Stimulated activated CD4-positive, alpha-beta T cell treated with anti-CD3 and anti-CD28 coated beads, TNF-alpha, amount 100 ng/mL, for 48 hours (primary cell): Measurements from ENCODE around the gene CTCFL.
"Not testable (repeated sequence)": the region's sequence is repeated elsewhere in the genome, so short reads cannot be mapped to it uniquely, and the experiment has no call there.

ENCODE experiments used
- DNase-seq, 3 donors: peaks; one replicate each; pipeline ENCODE4 v3.0.0-alpha.2; 2020; ENCODE audit warnings: low read depth in 3 of 3

CTCFL gene

GRCh38 chr20:57480444-57481160 lies 44.3 kb downstream of the CTCFL start:
- no peak for DNase-seq

- no peak for DNase-seq
Measured at GRCh38 chr20:57479196-57479595, 45.7 kb downstream of the CTCFL start.

- DNase-seq, result no peak
Measured at GRCh38 chr20:57478176-57478575, 46.8 kb downstream of the CTCFL start.

GRCh38 chr20:57476641-57477461 lies 48.1 kb downstream of the CTCFL start:
- DNase-seq, result no peak

GRCh38 chr20:57476084-57476526 lies 48.8 kb downstream of the CTCFL start:
- DNase-seq, result no peak

GRCh38 chr20:57475388-57476083 lies 49.4 kb downstream of the CTCFL start:
- no peak for DNase-seq

GRCh38 chr20:57474816-57475215 lies 50.1 kb downstream of the CTCFL start:
- no peak for DNase-seq

GRCh38 chr20:57474205-57474604 lies 50.7 kb downstream of the CTCFL start:
- DNase-seq, result no peak

- DNase-seq, result no peak
Measured at GRCh38 chr20:57473246-57474048, 51.5 kb downstream of the CTCFL start.

GRCh38 chr20:57472474-57472873 lies 52.5 kb downstream of the CTCFL start:
- DNase-seq, result not testable (repeated sequence)

GRCh38 chr20:57471496-57472372 lies 53.2 kb downstream of the CTCFL start:
- no peak for DNase-seq

- DNase-seq, result no peak
Measured at GRCh38 chr20:57470666-57471495, 54.1 kb downstream of the CTCFL start.

- no peak for DNase-seq
Measured at GRCh38 chr20:57470212-57470522, 54.8 kb downstream of the CTCFL start.

- no peak for DNase-seq
Measured at GRCh38 chr20:57469418-57470211, 55.3 kb downstream of the CTCFL start.

GRCh38 chr20:57468523-57469417 lies 56.2 kb downstream of the CTCFL start:
- DNase-seq, result no peak

- DNase-seq, result no peak
Measured at GRCh38 chr20:57467742-57468141, 57.2 kb downstream of the CTCFL start.

- DNase-seq, result no peak
Measured at GRCh38 chr20:57465943-57466342, 59.0 kb downstream of the CTCFL start.

GRCh38 chr20:57465486-57465885 lies 59.5 kb downstream of the CTCFL start:
- DNase-seq, result no peak
